Stimulated activated CD4-positive, alpha-beta T cell treated with anti-CD3 and anti-CD28 coated beads, TNF-alpha, amount 100 ng/mL, for 4 hours (primary cell): Measurements from ENCODE around the gene DMXL2.
"Not testable (repeated sequence)": the region's sequence is repeated elsewhere in the genome, so short reads cannot be mapped to it uniquely, and the experiment has no call there.

ENCODE experiments used
- DNase-seq, 3 experiments: peaks; one replicate each; pipeline ENCODE4 v3.0.0-alpha.2; 2020; ENCODE audit warnings: low read depth in 3 of 3

The DMXL2 gene

GRCh38 chr15:51492528-51492927, 130.0 kb downstream of the DMXL2 start:
- DNase-seq: no peak

DNA sequence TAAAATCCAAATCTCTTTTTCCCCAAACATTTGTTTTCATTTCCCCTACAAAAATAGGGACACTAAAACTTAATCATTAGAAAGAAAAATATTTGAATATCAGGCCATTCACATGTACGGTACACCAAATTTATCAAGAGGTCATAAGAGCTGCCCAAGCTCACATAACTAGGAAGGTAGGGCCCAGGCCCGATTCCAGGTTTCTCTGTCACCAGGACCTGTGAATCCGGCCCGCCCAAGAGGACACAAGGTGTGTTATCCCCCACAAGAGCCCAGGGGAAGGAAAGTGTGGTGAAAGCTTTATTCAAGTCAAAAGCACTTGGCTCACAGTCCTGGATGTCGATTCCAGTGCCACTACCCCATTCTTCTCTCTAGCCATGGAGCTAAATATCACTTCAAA, 130.6 kb downstream of the DMXL2 start:
- DNase-seq: no peak

GRCh38 chr15:51484781-51485180, 137.8 kb downstream of the DMXL2 start:
- no peak for DNase-seq

DNA sequence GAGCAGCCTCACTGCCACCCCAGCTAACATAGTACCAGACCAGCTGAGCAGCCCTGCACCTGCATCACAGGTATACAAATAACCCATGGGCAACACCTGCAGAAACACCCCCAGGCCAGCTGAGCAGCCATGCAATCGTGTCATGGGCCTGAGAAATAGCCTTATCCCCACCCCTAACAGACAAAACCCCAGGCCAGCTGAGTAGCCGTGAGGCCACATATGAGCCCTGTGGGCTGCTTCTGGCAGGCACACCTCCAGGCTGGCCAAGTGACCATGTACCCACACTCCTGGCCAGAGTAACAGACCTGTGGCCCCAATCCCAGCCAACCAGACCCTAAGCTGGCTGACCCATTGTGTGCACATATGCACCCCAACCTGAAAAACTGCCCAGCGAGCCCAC, 138.6 kb downstream of the DMXL2 start:
- DNase-seq: no peak

GRCh38 chr15:51483520-51483919, 139.1 kb downstream of the DMXL2 start:
- no peak for DNase-seq

DNA sequence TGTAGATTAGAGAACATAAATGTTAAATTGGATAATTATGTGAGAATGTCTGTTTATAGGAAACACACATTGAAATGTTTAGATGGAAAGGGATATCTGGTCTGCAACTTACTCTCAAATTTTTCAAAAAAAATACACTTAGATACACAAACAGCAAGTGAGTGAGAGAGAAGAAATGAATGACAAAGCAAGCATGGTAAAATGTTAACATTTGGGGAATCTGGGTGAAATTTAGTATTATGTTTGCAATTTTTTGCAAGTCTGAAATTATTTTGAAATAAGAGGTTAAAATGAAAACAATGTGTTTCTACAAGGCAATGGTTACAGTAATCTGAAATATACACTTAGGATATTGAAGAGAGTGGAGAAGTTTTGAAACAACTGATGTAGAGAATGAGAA, 146.8 kb downstream of the DMXL2 start:
- no peak for DNase-seq

DNA sequence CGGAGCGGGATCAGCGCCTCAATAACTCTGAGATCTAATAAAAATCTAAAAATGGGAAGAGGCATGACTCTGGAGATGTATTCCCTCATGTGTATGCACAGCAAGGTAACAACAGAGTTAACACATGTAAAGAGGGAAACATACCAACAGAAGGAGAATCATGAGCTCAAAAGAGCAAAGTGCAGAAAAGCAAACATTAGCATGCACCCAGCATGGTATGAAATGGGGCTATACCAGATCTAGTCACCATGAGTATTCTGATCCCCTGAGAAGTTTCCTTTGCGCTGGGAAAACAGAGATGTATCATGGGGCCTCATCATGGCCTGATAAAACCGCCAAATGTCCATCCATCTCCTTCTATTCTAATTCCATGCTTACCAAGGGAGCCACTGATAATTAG, 152.1 kb downstream of the DMXL2 start:
- DNase-seq: no peak

DNA sequence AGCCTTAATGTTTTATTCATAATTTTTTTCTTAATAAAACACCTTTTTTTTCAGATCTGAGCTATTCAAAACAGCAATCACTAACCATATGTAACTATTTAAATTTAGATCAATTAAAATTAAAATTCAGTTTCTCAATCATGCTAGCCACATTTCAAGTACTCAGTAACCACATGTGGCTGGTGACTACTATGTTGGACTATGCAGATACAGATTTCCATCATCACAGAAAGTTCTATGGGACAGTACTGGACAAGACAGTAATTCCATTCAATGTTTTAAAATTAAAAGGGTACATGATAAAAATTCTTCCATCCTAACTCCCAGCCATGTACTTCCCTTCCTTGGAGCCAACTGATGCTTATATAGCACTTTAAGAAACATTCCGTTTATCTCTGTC, 161.8 kb downstream of the DMXL2 start:
- no peak for DNase-seq

GRCh38 chr15:51450001-51450400, 172.6 kb downstream of the DMXL2 start:
- DNase-seq: no peak

DNA sequence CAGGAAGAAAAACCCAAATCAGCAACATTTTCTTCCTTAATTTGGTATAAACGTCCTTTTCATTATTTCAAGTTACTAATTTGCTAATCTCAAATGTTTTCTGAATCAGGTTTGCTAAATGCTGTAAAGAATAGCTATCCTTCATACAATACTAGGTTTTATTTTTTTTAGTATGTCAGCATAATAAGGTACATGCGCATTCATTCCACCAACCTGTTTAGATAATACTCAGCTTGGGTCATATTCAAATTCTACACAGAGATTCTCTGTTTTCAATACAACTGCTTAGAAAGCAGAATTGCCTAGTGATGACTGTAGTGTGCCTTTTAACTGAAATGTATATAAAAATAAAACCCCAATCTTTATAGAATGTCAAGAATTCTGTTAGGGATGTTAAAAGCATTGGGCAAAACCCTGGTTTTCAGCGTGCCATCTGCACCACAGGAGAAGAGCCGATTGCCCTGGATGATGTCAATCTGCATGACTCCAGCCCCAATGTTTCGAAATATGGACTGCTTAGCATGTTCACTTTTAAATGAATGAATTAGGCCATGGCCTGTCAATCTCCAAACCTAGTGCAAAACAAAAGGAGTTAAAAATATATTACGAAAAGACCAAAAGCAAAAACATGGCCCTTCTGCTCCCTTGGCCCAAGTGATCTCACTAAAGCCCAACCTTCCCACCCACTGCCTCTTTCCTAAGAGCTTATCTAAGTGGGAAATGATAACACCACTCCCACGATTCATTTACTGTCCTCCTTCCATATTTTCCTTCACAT, 173.8 kb downstream of the DMXL2 start:
- no peak for DNase-seq

DNA sequence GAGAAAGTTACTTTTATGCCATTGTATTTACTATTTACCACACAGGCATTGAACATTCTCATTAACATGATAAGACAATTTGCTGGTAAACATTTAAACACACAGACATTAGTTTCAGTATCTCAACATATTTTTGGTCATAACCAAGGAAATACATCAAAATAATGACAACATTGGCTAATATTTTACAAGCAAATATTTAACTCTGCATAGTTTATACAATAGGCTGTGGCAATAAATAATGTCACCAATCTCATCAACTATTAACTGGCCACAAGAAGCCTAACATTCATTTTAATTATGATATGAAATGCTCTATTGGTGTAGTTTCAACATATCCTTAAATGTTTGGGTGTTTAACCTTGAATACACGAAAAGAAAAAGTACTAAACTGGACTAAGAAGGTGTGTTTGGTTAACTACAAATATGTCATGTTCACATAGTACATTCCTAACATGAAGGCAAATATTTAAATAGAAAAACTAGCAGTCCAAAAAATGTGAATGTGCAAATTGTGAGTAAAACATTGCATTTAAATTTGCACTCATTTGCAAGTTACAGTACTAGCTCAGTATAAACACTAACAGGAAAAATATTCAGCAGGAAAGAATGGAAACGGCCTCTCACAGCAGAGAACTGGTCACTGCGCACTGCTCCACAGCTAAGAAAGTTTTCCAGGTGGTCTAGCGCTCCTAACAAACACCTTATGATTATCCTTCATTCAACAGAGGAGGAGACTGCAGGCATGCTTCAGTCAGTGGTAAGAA, 174.5 kb downstream of the DMXL2 start:
- DNase-seq: no peak

DNA sequence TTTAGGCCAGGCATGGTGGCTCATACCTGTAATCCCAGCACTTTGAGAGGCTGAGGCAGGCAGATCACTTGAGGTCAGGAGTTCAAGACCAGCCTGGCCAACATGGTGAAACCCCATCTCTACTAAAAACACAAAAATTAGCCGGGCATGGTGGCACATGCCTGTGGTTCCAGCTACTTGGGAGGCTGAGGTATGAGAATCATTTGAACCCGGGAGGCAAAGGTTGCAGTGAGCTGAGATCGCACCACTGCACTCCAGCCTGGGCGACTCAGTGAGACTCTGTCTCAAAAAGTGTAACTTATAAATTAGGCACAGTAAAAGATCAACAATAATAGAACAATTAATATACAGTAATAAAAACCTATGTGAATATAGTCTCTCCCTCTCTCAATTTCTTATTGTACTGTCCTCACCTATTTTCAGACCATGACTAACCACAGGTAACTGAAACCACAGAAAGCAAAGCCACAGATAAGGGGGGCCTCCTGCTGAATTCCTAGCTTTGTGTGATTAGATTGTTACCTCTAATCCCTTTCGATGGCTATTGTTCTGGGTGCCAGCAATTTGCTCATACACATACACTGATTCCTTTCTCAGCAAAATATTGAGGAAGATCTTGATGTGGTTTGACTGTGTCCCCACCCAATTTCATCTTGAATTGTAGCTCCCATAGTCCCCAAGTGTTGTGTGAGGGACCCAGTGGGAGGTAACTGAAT, 176.4 kb downstream of the DMXL2 start:
- DNase-seq: not testable (repeated sequence)

DNA sequence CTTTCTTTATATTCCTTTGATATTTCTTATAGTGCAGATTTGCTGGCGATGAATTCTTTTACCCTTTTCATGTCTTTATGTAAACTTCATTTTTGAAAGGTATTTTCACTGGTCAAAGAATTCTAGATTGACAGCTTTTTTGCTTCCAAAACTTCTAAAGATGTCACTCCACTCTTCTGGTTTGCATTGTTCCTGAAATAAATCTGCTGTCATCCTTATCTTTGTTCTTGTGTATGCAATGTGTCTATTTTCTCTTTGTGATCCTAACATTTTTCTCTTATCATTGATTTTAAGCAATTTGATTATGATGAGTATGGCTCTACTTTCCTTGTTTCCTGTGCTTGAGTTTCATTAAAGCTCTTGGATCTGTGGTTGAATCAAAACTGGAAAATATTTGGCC, 177.8 kb downstream of the DMXL2 start:
- no peak for DNase-seq

DNA sequence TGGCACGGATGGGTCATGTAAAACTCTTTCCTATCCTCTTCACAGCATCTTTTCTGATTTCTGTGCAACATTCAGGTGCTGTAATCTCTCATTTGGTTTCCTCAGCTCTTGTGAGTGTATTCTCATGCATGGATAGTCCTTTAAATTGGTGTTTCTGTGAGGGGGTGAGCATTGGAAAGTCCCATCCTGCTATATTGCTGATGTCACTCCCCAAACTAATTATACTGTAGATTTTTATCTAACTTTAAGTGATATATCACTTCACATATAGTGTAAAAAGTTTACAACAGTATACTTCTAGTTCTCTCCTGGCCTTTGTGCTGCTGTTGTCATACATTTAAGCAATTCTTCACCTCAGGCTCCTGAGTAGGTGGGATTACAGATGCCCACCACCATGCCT, 178.5 kb downstream of the DMXL2 start:
- no peak for DNase-seq

- no peak for DNase-seq
Measured at GRCh38 chr15:51443282-51443914, 179.2 kb downstream of the DMXL2 start.

- DNase-seq: no peak
Measured at GRCh38 chr15:51438526-51438925, 184.0 kb downstream of the DMXL2 start.

DNA sequence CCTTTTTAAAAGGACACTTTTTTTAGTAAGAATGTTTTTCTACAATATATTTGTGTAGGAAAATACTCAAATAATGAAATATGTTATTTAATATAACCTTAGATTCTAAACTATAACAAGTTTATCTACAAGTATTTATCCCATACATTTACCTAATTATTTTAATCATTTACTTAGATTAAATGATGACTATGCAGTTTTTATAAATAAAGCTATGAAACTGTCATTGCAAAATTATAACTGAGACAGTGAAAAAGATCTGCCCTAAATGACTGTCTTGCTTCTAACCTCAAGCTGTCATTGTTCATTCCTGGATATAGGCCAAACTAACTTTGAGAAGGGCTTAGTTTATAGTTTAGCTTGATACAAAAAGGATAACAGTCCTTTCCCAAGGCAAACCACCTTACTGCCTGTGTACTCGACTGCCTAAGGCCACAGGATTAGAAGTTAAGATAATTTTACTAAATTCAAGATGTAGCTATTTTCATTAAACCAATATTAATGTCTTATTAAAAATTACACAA, 197.0 kb downstream of the DMXL2 start:
- no peak for DNase-seq

DNA sequence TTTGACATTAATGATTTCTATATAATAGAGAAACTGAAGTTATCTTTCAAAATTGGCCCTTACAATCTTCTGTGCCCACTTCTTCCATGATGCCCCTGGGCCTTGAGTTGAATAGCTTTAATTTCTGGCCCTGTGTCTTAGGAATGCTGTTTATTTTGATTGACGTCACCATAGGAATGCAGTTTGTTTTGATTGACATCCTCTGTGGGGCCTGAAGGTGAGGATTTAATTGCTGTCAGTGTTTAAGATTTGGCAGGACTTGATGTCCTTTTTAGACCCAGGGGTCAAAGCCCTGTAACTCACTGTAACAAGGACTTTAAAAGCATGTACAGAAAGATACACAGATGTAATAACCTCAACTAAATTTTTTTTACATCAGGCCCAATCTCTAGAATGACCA, 197.8 kb downstream of the DMXL2 start:
- DNase-seq: no peak

DNA sequence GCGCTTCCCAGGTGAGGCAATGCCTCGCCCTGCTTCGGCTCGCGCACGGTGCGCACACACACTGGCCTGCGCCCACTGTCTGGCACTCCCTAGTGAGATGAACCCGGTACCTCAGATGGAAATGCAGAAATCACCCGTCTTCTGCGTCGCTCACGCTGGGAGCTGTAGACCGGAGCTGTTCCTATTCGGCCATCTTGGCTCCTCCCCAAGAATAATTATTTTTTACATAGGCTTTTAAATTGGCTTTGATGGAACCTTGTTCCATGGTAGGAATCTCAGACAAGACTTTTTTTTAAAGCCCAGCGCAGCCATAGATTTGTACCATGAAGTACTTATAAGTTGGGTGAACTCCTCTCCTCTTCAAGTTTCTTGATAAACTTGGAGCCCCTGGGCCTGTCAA, 199.5 kb downstream of the DMXL2 start:
- DNase-seq: not testable (repeated sequence)

GRCh38 chr15:51416129-51416528, 206.4 kb downstream of the DMXL2 start:
- DNase-seq: no peak

DNA sequence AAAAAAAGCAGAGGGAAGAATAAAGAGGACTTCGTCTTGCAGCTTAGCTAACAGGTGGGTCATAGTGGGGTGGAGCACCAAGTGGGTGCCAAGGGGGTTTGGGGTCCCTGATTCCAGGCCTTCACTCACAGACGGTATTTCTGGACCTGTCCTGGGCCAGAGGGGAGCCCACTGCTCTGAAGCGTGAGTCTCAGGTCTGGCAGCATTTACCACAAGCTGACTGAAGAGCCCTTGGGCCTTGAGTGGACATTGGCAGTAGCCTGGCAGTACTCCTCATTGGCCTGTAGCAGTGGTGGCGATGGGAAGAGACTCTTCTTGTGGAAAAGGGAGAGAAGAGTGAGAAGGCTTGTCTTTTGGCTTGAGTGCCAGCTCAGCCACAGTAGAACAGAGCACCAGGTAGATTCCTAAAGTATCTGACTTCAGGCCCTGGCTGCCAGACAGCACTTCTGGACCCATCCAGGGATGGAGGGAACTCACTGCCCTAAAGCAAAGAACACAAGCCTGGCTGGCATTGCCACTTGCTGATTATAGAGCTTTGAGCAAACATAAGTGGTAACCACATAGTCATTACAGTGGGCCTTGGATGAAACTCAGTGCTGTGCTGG, 208.2 kb downstream of the DMXL2 start:
- no peak for DNase-seq
